Stimulated activated CD8-positive, alpha-beta memory T cell treated with anti-CD3 and anti-CD28 coated beads, Interleukin-12 subunit alpha, Interleukin-12 subunit beta, amount 100 ng/mL, for 4 hours (primary cell): ENCODE measurements around the gene LTBP1.

Source experiments
- DNase-seq: peaks from one replicate; pipeline ENCODE4 v3.0.0-alpha.2; 2020; ENCODE audit warnings: low read depth

LTBP1 gene

DNA sequence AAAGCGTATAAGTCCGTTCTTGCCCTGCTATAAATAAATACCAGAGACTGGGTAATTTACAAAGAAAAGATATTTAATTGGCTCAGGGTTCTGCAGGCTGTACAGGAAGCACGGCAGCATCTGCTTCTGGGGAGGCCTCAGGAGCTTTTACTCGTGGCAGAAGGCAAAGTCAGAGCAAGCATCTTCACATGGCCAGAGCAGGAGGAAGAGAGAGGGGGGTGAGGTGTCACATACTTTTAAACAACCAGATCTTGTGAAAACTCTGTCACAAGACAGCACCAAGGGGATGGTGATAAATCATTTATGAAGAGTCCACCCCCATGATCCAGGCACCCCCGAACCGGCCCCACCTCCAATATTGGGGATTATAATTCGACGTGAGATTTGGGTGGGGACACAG, 130.6 kb downstream of the LTBP1 start:
- no peak for DNase-seq

DNA sequence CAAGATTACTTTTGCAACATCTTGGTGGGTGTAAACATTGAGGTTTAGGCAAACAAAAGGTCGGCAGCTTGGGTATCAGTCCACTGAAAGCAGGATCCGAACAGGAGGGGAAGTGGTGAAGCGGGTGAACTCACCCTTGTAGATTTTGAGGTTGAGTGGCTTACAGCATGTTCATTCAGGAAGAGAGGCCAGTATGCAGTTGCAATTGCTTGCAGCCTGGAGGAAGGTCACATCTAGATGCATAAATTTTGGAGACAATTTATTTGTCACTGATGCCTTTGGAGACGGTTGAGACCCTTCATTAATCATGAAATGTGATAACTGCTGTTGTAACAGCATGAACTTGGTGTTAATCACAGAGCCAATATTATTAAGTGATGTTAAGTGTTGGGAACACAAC, 131.1 kb downstream of the LTBP1 start:
- DNase-seq = no peak

DNA sequence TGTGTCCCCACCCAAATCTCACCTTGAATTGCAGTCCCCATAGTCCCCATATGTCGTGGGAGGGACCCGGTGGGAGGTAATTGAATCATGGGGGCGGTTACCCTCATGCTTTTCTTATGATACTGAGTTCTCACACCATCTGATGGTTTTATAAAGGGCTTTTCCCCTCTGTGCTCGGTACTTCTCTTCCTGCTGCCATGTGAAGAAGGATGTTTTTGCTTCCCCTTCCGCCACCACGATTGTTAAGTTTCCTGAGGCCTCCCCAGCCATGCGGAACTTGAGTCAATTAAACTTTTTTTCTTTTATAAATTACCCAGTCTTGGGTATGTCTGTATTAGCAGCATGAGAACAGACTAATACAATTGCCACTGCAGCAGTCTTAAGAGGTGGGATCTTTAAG, 134.9 kb downstream of the LTBP1 start:
- DNase-seq = no peak

DNA sequence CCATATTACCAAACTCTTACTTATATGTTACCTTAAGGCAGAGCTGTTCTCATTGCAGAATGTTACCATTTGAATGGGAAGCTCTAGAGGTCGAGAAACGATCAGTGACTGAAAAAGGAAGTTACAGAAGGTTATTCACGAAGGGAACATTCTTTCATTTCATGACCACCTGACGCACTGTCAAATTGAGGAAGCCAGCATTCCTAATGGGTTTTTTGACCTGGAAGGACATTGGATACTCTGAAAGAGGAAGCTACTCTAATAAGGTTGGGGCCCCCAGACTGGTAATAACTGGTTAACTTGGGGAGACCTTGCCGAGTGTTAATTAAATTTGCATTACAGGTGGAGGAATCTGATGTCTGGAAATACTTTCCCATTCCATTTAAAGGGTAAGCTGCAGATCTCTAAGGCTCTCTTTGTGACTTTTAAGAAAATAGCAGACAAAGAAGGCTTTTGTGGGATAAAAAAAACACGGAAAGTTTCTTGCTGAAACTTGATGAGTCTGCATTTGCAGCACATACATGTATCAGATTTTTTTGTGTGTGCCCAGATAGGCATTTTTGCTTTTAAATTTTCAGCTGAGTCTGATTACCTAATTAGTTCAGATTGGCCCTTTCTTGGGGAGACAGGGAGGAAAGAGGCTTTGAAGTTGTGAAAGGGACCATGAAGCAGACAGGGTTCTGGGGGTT, 137.1 kb downstream of the LTBP1 start:
- DNase-seq = no peak

GRCh38 chr2:33084433-33084832, 137.7 kb downstream of the LTBP1 start:
- no peak for DNase-seq

GRCh38 chr2:33085646-33086045, 138.9 kb downstream of the LTBP1 start:
- no peak for DNase-seq

GRCh38 chr2:33086400-33087015, 139.8 kb downstream of the LTBP1 start:
- no peak for DNase-seq

GRCh38 chr2:33090553-33091134, 143.9 kb downstream of the LTBP1 start:
- DNase-seq = no peak

GRCh38 chr2:33091541-33092123, 144.9 kb downstream of the LTBP1 start:
- no peak for DNase-seq

- no peak for DNase-seq
Observed at GRCh38 chr2:33093283-33093993, 146.7 kb downstream of the LTBP1 start.

GRCh38 chr2:33094303-33094702, 147.6 kb downstream of the LTBP1 start:
- DNase-seq = no peak

- no peak for DNase-seq
Observed at GRCh38 chr2:33099989-33100388, 153.2 kb downstream of the LTBP1 start.

DNA sequence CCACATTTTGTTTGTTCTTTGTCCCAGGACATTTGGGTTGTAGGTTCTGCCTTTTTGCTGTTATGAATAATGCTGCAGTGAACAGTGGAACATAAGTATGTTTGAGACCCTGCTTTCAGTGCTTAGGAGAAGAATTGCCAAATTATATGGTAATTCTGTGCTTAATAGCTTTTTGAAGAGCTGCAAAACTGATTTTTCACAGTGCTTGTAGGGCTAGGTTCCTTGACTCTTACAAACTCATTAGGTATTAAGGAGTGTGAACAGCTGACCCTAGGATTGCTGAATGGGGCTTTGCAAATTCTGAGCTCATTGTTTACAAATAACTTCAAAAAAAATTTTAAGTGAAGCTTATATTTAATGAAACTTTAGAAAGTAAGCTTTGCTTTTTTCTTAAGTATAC, 154.2 kb downstream of the LTBP1 start:
- no peak for DNase-seq

GRCh38 chr2:33104052-33104623, 157.4 kb downstream of the LTBP1 start:
- no peak for DNase-seq

- no peak for DNase-seq
Observed at GRCh38 chr2:33104726-33105125, 158.0 kb downstream of the LTBP1 start.

- no peak for DNase-seq
Observed at GRCh38 chr2:33106115-33106514, 159.4 kb downstream of the LTBP1 start.

- DNase-seq = no peak
Observed at GRCh38 chr2:33107690-33108482, 161.1 kb downstream of the LTBP1 start.

DNA sequence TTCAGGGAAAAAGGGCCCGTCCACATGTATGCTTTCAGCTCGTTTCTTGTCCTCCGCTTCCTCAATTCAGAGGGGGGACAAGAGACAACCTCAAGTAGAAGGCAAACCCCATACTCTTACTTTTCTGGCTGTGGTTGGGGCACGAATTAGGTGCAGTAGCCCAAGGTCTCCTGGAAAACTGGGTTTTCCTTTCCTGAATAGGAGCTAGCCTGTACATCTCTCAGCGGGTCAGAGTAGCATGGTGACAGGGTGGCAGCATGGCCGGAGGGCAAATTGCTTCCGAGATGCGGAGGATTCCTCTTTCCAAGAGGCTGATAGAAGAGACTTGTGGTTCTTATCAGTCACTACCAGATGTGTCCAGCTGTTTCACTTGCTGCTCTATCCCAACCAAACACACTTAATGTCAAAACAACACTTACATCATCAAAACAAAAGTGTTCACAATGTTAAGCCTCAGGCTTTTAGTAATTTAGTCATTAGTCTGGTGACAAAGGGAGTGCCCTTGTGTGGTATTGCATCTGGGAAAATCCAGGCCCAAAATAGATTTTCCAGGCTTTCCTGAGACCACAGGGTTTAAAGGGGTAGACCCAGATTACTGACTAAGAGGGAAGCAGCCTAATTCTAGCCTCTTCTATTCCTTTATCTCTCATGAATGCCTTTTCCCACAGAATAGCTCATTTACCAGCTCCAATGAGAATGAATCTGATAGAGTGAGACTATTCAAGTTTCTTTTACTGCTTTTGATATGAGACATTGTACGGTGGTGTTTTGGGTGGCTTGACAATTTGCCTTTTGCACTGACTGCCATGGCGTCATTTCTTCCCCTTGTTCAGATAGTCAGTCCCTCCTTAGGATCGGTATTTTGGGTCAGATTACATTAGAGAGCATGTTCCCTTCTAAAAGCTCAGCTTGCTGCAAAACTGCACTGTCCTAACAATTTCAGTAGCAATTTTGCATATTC, 162.0 kb downstream of the LTBP1 start:
- DNase-seq = no peak

GRCh38 chr2:33110461-33110860, 163.7 kb downstream of the LTBP1 start:
- DNase-seq = no peak

GRCh38 chr2:33111002-33111446, 164.3 kb downstream of the LTBP1 start:
- no peak for DNase-seq
